Measurements from ENCODE around the gene FBH1.

FBH1 gene

DNA sequence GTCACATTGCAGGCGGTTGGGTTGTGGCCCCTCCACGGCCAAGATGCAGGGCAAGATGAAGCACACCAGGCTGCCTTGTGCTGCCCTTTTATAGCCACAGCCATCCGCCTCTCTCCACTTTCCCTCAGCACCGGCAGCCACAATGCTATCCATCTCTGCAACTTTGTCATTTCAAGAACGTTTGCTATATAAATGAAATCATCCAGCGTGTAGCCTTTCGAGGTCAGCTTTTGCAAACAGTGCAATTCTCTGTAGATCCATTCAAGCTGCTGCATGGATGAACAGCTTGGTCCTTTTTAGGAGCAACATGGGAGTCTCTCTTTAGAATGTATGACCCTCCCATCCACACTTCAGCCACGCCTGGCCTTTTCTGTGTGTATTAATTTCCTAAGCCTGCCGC lies 93.7 kb downstream of the FBH1 start:
- no peak for DNase-seq

DNA sequence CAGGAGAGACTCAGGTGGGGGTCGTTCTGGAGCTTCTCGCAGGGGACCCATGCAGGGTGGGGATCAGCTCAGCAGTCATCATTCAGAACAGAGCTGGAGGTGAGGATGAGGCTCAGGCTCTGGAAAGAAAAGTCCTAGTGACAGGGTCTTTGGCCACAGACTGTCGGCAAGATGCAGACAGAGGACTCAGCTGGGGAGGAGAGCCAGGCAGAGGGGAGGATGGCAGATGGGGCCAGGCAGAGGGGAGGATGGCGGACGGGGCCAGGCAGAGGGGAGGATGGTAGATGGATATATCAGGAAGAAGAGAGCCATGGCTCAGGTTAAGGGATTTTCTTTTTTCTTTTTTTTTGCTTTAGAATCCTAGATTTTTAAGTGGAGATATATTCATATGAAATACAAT lies 95.0 kb downstream of the FBH1 start:
- DNase-seq = no peak

All from stimulated activated naive CD4-positive, alpha-beta T cell treated with Interleukin-2 at 50 U/mL for 16 hours (primary cell).